HUES64 (cell line): Measurements from ENCODE around the gene ZDHHC19.
"Not testable (repeated sequence)": the region's sequence is repeated elsewhere in the genome, so short reads cannot be mapped to it uniquely, and the experiment has no call there.

Source experiments
- H3K27ac ChIP-seq: 2 replicates; pipeline ENCODE4 v1.7.0; 2013; ENCODE audit warnings: low read depth, low read length, inconsistent platforms
- H3K27me3 ChIP-seq: 2 replicates; pipeline ENCODE4 v1.6.1; 2013; ENCODE audit warnings: mild to moderate bottlenecking, low read length; ENCODE audit not compliant: insufficient read depth
- H3K36me3 ChIP-seq: 2 replicates; pipeline ENCODE4 v1.6.1; 2013; ENCODE audit warnings: mild to moderate bottlenecking, low read length; ENCODE audit not compliant: insufficient read depth
- H3K4me1 ChIP-seq: 2 replicates; pipeline ENCODE4 v1.6.1; 2013; ENCODE audit warnings: mild to moderate bottlenecking, low read length, moderate library complexity; ENCODE audit not compliant: insufficient read depth
- H3K4me3 ChIP-seq: 2 replicates; pipeline ENCODE4 v1.5.1; 2013; ENCODE audit warnings: mild to moderate bottlenecking, low read length, moderate library complexity
- H3K9ac ChIP-seq: 2 replicates; pipeline ENCODE4 v1.6.1; 2013; ENCODE audit warnings: mild to moderate bottlenecking, low read depth, low read length
- H3K9me3 ChIP-seq: 2 replicates; pipeline ENCODE4 v1.6.1; 2013; ENCODE audit warnings: low read depth, low read length; ENCODE audit not compliant: insufficient read depth
- WGBS: fragments of 150-250, 120-280 bp; methylation state at CpG from one replicate; pipeline ENCODE4 v1.1.7; 2013; ENCODE audit warnings: missing lambda C conversion rate; 5-methylcytosine and 5-hydroxymethylcytosine counted together

The ZDHHC19 gene

DNA sequence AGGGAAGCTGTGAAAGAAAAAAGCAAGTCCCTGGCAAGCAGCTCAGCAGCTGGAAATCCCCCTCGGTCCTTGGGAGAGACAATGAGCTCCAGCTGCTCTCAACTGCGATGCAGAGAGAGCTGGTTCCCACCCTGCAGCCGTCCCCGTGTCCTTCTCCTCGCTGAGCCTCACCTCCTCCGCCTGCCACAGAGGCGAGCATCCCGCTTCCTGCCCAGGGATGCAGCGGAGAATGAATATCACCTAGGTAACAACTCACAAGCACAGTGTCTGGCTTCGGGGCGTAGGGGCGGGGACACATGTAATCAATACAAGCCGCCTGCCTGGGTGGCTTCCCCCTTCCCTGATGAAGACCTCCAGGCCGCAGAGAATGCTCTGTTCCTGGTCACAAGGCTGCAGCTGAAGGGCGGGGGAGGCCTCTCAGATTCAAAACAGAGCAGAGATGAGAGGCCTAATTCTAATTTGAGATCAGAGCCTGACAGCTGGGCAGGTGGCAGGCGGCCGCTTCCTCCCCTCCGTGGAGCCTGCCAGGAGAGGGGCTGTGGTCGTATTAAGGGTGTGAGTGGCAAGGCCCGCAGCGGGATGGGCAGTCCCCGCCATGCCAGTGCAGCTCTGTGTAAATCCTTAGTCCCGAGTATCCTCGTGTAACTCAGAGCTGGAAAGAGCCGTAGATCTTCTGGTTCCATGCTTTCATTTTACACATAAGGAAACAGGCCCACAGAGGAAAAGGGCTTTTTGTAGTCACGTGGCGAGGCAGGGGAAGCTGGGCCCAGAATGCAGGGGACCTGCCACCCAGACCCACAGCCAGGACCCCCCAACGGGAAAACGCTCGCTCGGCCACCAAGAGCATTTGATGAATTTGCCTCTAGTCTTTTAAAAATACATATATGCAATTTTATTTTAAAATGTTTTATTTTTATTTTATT is 24.3 kb downstream of the ZDHHC19 start:
- Histone ChIP-seq H3K4me3 (0 out of 2 replicates have a peak overlapping the region, but pooled peaks have one; percentile 17), H3K27me3 (no peaks in the 10 kb centered on the region), H3K9me3 (no peaks in the 10 kb centered on the region), H3K9ac (no peak overlapping the region), H3K4me1 (peaks cover 5% of the 10 kb centered on the region), H3K27ac (peak overlapping the region; percentile 4; the same call in 1 of the 2 replicates), H3K36me3 (no peaks in the 10 kb centered on the region)
- 43% methylated on average over 29 of the region's 31 CpGs for WGBS

GRCh38 chr3:196184881-196185280 is 26.3 kb downstream of the ZDHHC19 start:
- no peaks in the 10 kb centered on the region for H3K9me3 ChIP-seq
- no peak overlapping the region for H3K9ac ChIP-seq
- peaks cover 8% of the 10 kb centered on the region for H3K4me1 ChIP-seq

GRCh38 chr3:196184169-196184432 is 27.1 kb downstream of the ZDHHC19 start:
- H3K27me3 ChIP-seq, H3K9ac ChIP-seq: not testable (repeated sequence)
- 100% methylated on average over 4 of the region's 4 CpGs for WGBS

More at GRCh38 chr3:196184881-196185280, 26.3 kb downstream of the ZDHHC19 start:
- Histone ChIP-seq H3K36me3 (no peaks in the 10 kb centered on the region), H3K27me3 (no peaks in the 10 kb centered on the region), H3K27ac (no peak overlapping the region), H3K4me3 (no peak overlapping the region)
- WGBS = 95% methylated on average over 15 of the region's 15 CpGs

GRCh38 chr3:196181127-196181546 is 30.1 kb downstream of the ZDHHC19 start:
- no peak overlapping the region; the same call in 1 of the 2 replicates for H3K27ac ChIP-seq
- H3K27me3 ChIP-seq = no peaks in the 10 kb centered on the region
- H3K4me3 ChIP-seq = no peak overlapping the region
- H3K9me3 ChIP-seq = no peaks in the 10 kb centered on the region
- no peaks in the 10 kb centered on the region for H3K36me3 ChIP-seq
- H3K9ac ChIP-seq = no peak overlapping the region
- H3K4me1 ChIP-seq = peaks cover 12% of the 10 kb centered on the region
- WGBS = 87% methylated on average over 10 of the region's 10 CpGs

More at GRCh38 chr3:196184169-196184432, 27.1 kb downstream of the ZDHHC19 start:
- H3K36me3 ChIP-seq, H3K9me3 ChIP-seq, H3K27ac ChIP-seq, H3K4me3 ChIP-seq: not testable (repeated sequence)
- H3K4me1 ChIP-seq = peaks cover 16% of the 10 kb centered on the region

DNA sequence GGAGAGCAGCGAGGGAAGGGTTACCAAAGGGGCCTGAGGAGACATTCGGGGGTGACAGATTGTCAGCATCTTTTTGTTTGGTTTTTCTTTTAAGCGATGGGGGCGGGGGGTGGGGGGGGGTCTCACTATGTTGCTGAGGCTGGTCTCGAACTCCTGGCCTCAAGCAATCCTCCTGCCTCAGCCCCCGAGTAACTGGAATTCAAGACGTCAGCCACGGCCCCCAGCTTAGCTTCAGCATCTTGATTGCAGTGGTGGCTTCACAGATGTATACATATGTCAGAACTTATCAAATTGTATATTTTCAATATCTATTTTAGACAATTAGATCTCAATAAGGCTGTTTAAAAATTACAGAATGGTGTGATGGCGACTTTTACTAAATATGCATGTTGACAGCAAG is 30.9 kb downstream of the ZDHHC19 start:
- H3K27ac ChIP-seq = 0 out of 2 replicates have a peak overlapping the region, but pooled peaks have one; percentile 32
- H3K4me3 ChIP-seq = no peak overlapping the region
- 94% methylated on average over 9 of the region's 9 CpGs for WGBS
- no peaks in the 10 kb centered on the region for H3K9me3 ChIP-seq
- H3K4me1 ChIP-seq = peaks cover 12% of the 10 kb centered on the region
- no peaks in the 10 kb centered on the region for H3K36me3 ChIP-seq
- no peaks in the 10 kb centered on the region for H3K27me3 ChIP-seq
- H3K9ac ChIP-seq = no peak overlapping the region

DNA sequence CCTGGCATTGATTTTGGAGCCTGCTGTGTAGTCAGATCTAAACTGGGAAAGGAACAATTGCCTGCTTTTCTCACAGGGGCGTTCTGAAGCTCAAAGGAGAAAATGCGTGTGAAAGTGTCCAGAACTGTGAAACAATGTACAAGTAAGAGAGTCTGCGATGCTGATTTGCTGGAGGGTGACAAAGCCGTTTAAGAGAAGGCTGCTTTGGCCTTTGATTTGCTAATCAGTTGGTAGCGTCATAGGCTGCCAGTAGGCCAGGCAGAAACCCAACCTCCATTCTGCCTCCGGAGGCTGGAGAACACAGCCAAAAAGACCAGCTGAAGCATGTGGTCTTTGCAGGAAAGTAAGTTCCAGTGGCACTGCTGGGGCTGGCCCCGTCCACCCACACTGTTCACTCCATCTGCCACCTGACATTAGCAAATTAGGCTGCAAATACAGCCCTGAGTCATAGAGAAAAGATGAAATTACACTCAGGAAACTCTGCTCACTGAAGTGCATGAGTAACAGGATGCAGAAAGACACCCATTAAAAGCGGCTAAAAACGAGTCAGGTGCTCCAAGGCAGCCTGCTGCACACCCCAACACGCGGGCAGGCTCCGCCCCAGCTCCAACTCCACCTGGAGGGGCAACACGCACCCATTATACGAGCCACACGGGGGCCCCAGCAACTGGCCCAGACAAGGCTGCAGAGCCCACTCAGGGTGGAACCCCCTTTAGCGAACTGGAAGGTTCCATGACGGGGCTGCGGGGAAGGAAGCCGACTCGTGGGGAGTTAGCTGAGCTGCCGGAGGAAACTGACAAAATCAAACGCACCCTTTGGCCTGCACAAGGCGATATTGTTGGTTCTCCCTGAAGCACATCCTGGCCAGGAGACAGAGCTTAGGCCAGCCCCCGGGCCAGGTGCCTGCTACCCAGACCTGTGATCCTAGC is 31.6 kb downstream of the ZDHHC19 start:
- H3K27ac ChIP-seq = peak overlapping the region; percentile 54; the same call in 1 of the 2 replicates
- peaks cover 12% of the 10 kb centered on the region for H3K4me1 ChIP-seq
- H3K36me3 ChIP-seq = no peaks in the 10 kb centered on the region
- no peak overlapping the region for H3K4me3 ChIP-seq
- H3K9ac ChIP-seq = 0 out of 2 replicates have a peak overlapping the region, but pooled peaks have one; percentile 23
- H3K9me3 ChIP-seq = no peaks in the 10 kb centered on the region
- WGBS = 49% methylated on average over 24 of the region's 24 CpGs
- no peaks in the 10 kb centered on the region for H3K27me3 ChIP-seq

- WGBS = 57% methylated on average over 3 of the region's 6 CpGs
- no peaks in the 10 kb centered on the region for H3K36me3 ChIP-seq
- H3K27me3 ChIP-seq = no peaks in the 10 kb centered on the region
- no peaks in the 10 kb centered on the region for H3K9me3 ChIP-seq
- H3K9ac ChIP-seq = no peak overlapping the region
- peaks cover 12% of the 10 kb centered on the region for H3K4me1 ChIP-seq
- peak overlapping the region; percentile 54; the same call in 1 of the 2 replicates for H3K27ac ChIP-seq
- H3K4me3 ChIP-seq = no peak overlapping the region
Observed at GRCh38 chr3:196178993-196179379, 32.2 kb downstream of the ZDHHC19 start.

- Histone ChIP-seq H3K9ac (no peak overlapping the region), H3K27me3 (no peaks in the 10 kb centered on the region), H3K4me1 (peaks cover 12% of the 10 kb centered on the region), H3K27ac (no peak overlapping the region), H3K9me3 (no peaks in the 10 kb centered on the region), H3K36me3 (no peaks in the 10 kb centered on the region), H3K4me3 (no peak overlapping the region)
- 92% methylated on average over 4 of the region's 4 CpGs for WGBS
Observed at GRCh38 chr3:196177967-196178366, 33.2 kb downstream of the ZDHHC19 start.

DNA sequence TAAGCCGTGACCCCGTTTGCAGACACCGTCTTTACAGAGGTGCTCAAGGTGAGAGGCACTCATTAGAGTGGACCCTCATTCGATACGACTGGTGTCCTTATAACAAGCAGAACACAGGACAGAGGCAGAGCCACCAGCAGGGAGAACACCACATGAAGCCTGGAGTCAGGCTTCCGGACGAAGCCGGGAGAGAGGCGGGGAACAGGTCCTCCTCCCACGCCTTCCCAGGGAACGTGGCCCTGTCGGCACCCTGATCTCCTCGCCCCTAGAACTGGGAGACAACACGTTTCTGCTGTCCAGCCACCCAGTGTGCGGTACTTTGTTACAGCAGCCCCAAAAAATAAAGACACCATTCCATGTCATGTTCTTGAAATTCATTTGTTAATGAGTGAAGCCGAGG is 33.6 kb downstream of the ZDHHC19 start:
- H3K27me3 ChIP-seq = no peaks in the 10 kb centered on the region
- H3K4me1 ChIP-seq = peaks cover 12% of the 10 kb centered on the region
- H3K36me3 ChIP-seq = no peaks in the 10 kb centered on the region
- H3K9ac ChIP-seq = no peak overlapping the region
- no peaks in the 10 kb centered on the region for H3K9me3 ChIP-seq
- no peak overlapping the region for H3K4me3 ChIP-seq
- WGBS = 76% methylated on average over 15 of the region's 16 CpGs
- H3K27ac ChIP-seq = no peak overlapping the region

- Histone ChIP-seq H3K27ac (no peak overlapping the region), H3K9me3 (no peaks in the 10 kb centered on the region), H3K36me3 (no peaks in the 10 kb centered on the region), H3K27me3 (no peaks in the 10 kb centered on the region), H3K4me3 (no peak overlapping the region), H3K4me1 (peaks cover 12% of the 10 kb centered on the region), H3K9ac (no peak overlapping the region)
- 85% methylated on average over 9 of the region's 9 CpGs for WGBS
Observed at GRCh38 chr3:196175722-196176121, 35.5 kb downstream of the ZDHHC19 start.

DNA sequence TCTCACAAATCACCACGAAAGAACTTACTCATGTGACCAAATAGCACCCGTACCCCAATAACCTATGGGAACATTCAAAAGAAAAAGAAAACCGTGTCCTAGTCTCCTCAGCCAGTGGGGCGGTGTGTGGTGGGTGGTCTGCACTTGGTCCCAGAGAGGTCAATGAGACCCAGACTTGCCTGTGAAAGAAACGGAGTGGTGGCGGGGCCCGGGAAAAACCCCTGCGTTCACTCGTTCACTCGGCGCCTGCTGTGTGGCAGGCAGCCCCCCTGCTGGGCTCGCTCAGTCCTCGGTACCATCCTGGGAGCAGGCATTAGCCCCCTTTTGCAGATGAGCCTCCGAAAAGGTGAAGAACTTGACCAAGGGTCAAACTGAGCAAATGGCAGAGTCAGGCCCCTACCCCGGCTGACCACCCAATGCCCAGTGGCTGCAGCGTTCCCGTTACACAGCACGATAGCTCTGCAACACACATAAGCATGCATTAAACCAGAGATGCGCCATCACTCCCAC is 36.0 kb downstream of the ZDHHC19 start:
- Histone ChIP-seq H3K9ac (no peak overlapping the region), H3K9me3 (no peaks in the 10 kb centered on the region), H3K36me3 (no peaks in the 10 kb centered on the region), H3K27ac (no peak overlapping the region), H3K4me1 (peaks cover 12% of the 10 kb centered on the region), H3K4me3 (no peak overlapping the region), H3K27me3 (no peaks in the 10 kb centered on the region)
- WGBS = 86% methylated on average over 19 of the region's 19 CpGs
